GM18867 (cell line): ENCODE data around the gene ALDH4A1.
"Not testable (repeated sequence)": the region's sequence is repeated elsewhere in the genome, so short reads cannot be mapped to it uniquely, and the experiment has no call there.

Source experiments
- ATAC-seq: cut with Tn5 transposase; IDR thresholded peaks from one replicate; pipeline ENCODE4 v1.9.1; 2021; ENCODE audit warnings: mild to moderate bottlenecking, moderate library complexity; ENCODE audit not compliant: unreplicated experiment

Gene ALDH4A1

GRCh38 chr1:18879215-18879790 is 23.1 kb downstream of the ALDH4A1 start:
- no peak for ATAC-seq

GRCh38 chr1:18878538-18879214 is 23.7 kb downstream of the ALDH4A1 start:
- no peak for ATAC-seq

DNA sequence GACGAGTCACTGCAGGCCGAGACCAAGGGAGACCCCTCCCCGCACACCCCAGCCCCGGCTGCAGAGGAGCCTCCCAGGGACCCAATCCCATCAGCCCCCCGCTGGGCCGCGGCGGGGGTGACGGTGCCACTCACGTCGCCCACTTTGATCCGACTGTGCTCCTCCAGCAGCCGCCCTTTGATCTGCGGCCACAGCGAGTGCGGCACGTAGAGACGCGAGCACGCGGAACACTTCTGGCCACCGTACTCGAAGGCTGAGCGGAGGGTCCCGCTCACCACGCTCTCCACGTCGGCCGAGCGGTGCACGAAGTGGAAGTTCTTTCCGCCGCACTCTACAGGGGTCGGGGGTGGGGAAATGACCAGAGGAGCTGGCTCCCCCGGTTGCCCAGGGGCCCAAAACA is 25.1 kb downstream of the ALDH4A1 start:
- ATAC-seq = no peak

DNA sequence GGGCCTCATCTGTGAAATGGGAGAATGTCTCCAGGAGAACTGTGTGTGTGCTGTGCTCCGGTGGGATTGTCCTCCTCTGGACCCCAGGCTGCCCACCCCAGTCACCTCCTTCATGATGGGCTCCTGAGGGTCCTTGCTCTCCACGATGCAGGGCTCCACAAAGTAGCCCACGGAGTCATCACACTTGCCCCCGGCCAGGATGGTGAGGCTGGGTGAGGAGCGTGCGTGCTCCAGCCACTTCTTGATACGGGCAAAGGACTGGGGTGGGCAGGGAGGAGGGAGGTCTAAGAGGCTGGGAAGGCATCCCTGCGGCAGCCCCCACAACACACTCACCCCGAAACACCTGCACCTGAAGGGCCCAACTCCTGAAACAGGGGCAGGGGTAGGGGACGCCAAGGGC is 26.1 kb downstream of the ALDH4A1 start:
- no peak for ATAC-seq

- no peak for ATAC-seq
These were observed 26.6 kb downstream of the ALDH4A1 start for GRCh38 chr1:18875796-18876128.

GRCh38 chr1:18875107-18875795 is 27.1 kb downstream of the ALDH4A1 start:
- peak; percentile 43 for ATAC-seq

DNA sequence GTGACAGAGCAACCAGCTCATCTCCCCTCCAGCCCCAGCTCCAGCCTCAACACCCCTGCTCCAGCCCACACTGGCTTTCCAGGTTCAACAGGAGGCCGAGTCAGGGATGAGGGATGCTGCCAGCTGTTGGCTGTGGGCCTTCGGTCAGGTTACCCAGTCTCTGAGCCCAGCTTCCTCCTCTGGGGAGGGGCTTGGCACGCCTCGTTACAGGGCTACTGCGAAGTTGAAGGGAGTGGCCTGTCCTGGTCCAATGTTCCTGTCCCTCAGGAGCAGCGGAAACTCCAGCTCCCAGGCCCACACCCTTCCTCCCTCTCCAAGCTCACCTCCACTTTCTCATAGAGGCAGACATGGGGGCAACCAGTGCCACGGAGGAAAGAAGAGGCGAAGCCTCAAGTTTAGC is 27.8 kb downstream of the ALDH4A1 start:
- no peak for ATAC-seq

GRCh38 chr1:18874036-18874435 is 28.3 kb downstream of the ALDH4A1 start:
- ATAC-seq = no peak

DNA sequence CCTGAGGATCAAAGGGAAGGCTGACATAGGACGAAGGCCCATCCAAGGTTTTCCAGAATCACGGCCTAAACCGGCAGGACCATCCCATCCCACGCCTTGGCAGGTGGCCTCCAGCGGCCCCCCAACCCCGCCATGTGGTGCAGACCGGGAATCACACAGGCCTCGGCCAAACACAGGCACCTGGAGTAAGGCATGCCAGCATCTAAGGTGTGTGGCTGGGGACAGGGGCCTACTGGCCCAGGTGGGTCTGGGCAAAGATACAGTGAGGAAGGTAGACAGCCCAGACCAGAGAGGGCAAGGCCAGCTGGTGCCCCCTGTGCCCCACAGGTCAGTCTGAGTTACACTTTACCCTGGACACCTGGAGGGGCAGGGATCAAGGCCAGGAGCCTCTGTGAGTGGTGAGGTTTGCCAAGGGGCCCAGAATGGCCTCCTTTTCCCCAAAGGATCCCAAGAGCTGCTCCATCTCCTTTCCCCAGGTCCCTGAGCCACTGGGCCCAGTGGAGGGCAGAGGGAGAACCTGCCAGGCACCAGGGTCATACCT is 30.2 kb downstream of the ALDH4A1 start:
- ATAC-seq = no peak

GRCh38 chr1:18871401-18872070 is 30.8 kb downstream of the ALDH4A1 start:
- no peak for ATAC-seq

GRCh38 chr1:18870957-18871356 is 31.4 kb downstream of the ALDH4A1 start:
- ATAC-seq = no peak

DNA sequence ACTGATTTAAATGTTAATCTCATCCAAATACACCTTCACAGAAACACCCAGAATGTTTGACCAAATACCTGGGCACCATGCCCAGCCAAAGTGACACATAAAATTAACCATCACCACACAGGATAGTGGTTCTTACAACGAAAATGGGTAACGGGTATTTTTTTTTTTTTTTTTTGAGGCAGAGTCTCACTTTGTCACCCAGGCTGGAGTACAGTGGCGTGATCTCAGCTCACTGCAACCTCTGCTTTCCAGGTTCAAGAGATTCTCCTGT is 31.8 kb downstream of the ALDH4A1 start:
- not testable (repeated sequence) for ATAC-seq

- no peak for ATAC-seq
These were observed 32.3 kb downstream of the ALDH4A1 start for GRCh38 chr1:18869847-18870594.

- no peak for ATAC-seq
These were observed 33.4 kb downstream of the ALDH4A1 start for GRCh38 chr1:18868801-18869424.

- ATAC-seq = no peak
These were observed 34.0 kb downstream of the ALDH4A1 start for GRCh38 chr1:18868354-18868753.

GRCh38 chr1:18866846-18867245 is 35.5 kb downstream of the ALDH4A1 start:
- ATAC-seq = no peak

GRCh38 chr1:18866314-18866713 is 36.0 kb downstream of the ALDH4A1 start:
- ATAC-seq = no peak

DNA sequence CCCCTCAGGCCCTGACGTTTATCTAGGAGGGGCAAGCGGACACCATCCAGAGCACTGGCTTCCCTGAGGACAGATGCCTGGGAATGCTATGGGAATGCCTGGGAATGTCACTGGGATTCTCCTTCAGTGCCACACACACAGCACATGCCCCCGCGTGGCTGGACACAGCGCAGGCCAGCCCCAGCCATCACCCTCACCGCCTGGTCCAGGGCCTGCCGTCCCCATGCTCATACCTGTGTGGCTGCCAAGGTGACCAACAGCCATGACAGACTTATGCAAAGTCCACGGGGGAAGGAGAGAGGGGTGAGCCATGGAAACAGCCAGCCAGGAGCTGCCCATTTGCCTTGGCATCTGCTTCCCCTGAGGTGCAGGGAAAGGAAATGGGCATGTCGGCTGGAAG is 37.2 kb downstream of the ALDH4A1 start:
- no peak for ATAC-seq

GRCh38 chr1:18861590-18861989 is 40.8 kb downstream of the ALDH4A1 start:
- ATAC-seq = no peak

DNA sequence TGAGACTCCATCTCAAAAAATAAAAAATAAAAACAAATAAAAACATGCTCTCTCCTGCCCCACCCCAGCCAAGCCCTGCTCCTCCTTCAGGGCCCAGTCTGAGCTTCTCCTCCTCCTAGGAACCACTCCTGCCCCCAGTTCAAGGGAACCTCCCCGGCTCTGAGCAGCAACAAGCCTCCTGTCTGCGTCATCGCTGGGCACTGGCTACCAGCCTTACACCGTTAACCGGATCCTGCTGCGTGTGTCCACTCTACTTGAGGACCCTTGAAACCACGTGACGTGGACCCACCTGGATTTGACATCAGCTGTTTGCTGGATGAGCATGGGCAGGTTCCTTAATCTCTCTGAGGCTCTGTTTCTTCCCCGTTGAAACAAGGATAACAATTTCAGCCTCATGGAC is 41.3 kb downstream of the ALDH4A1 start:
- ATAC-seq = no peak

GRCh38 chr1:18859560-18859959 is 42.8 kb downstream of the ALDH4A1 start, which contains the start of gene TAS1R2:
Gene TAS1R2 (minus strand): TSS chr1:18859660. CDS start chr1:18859660, 0 bp downstream.
- ATAC-seq = no peak
